SK-N-SH (cell line): ENCODE measurements around the gene SCAPER. TPM values are rescaled to one million over a fixed set of nuclear protein-coding genes. Genes with fewer than 3 reads are reported as not detected.
"Not testable (repeated sequence)": the region's sequence is repeated elsewhere in the genome, so short reads cannot be mapped to it uniquely, and the experiment has no call there.

ENCODE experiments used
- CTCF ChIA-PET: fragments of 300-600, 350-600 bp; formaldehyde crosslinking; extraction: SDS; loops from one replicate; lab custom pipeline; 2021; lab: Yijun Ruan, JAX
- POLR2A ChIA-PET: fragments of 350-600 bp; sonication (Branson Sonifier 250); formaldehyde crosslinking; extraction: SDS; loops from one replicate; lab custom pipeline; 2020; ENCODE audit warnings: antibody characterized with exemption, inconsistent platforms; lab: Yijun Ruan, JAX
- DNase-seq: peaks from one replicate; pipeline ENCODE4 v3.0.0; 2012
- H2AFZ ChIP-seq: fragments of 200-600 bp; sonication (generic); 2 replicates; pipeline ENCODE4 v1.8.1; 2016; ENCODE audit warnings: antibody characterized with exemption, mild to moderate bottlenecking, low read depth
- H3F3A ChIP-seq: fragments of 200-600 bp; sonication (generic); replicated peaks from 2 replicates; pipeline ENCODE3; 2016; ENCODE audit warnings: antibody characterized with exemption, mild to moderate bottlenecking; ENCODE audit not compliant: insufficient read depth
- H3K27ac ChIP-seq, 2 experiments: fragments of 200-500 bp in 1 of 2; fragments of 200-600 bp in 1 of 2; sonication (Bioruptor generic) in 1 of 2; sonication (generic), shearing (Covaris generic) in 1 of 2; 2 replicates each; pipeline versions ENCODE4 v1.5.1 to v1.6.1; 2014 to 2016; ENCODE audit warnings: low read depth in 2 of 2, inconsistent platforms in 1 of 2, low read length in 1 of 2, mild to moderate bottlenecking in 1 of 2, mixed read lengths in 1 of 2
- H3K27me3 ChIP-seq: fragments of 200-600 bp; sonication (generic), shearing (Covaris generic); 2 replicates; pipeline ENCODE4 v1.6.1; 2016; ENCODE audit warnings: mixed run types; ENCODE audit not compliant: insufficient read depth
- H3K36me3 ChIP-seq, 2 experiments: fragments of 200-500 bp in 1 of 2; fragments of 200-600 bp in 1 of 2; sonication (Bioruptor generic) in 1 of 2; sonication (generic) in 1 of 2; replicated peaks in 1 of 2; 2 replicates each; pipeline versions ENCODE3 to v1.5.1; 2014 to 2016; ENCODE audit warnings: low read length in 1 of 2, mild to moderate bottlenecking in 1 of 2; ENCODE audit not compliant: insufficient read depth in 2 of 2, control insufficient read depth in 1 of 2
- H3K4me1 ChIP-seq, 2 experiments: fragments of 200-500 bp in 1 of 2; fragments of 200-600 bp in 1 of 2; sonication (Bioruptor generic) in 1 of 2; sonication (generic), shearing (Covaris generic) in 1 of 2; 2 replicates each; pipeline versions ENCODE4 v1.5.1 to v1.6.1; 2014 to 2016; ENCODE audit warnings: low read depth in 1 of 2, low read length in 1 of 2, mixed run types in 1 of 2; ENCODE audit not compliant: insufficient read depth in 2 of 2, control insufficient read depth in 1 of 2
- H3K4me2 ChIP-seq: fragments of 200-600 bp; sonication (generic), shearing (Covaris generic); 2 replicates; pipeline ENCODE4 v1.6.1; 2017; ENCODE audit warnings: mixed run types
- H3K4me3 ChIP-seq, 2 experiments: fragments of 200-500 bp in 1 of 2; fragments of 200-600 bp in 1 of 2; sonication (Bioruptor generic) in 1 of 2; sonication (generic), shearing (Covaris generic) in 1 of 2; 2 replicates each; pipeline versions ENCODE4 v1.5.1 to v1.8.1; 2014 to 2016; ENCODE audit warnings: low read depth in 2 of 2, inconsistent platforms in 1 of 2, low read length in 1 of 2, mild to moderate bottlenecking in 1 of 2, mixed read lengths in 1 of 2, moderate library complexity in 1 of 2
- H3K79me2 ChIP-seq: fragments of 200-600 bp; sonication (generic); 2 replicates; pipeline ENCODE4 v1.8.1; 2017; ENCODE audit warnings: mild to moderate bottlenecking; ENCODE audit not compliant: insufficient read depth
- H3K9ac ChIP-seq: fragments of 200-600 bp; sonication (generic); 2 replicates; pipeline ENCODE4 v1.6.1; 2017; ENCODE audit warnings: mixed run types
- H3K9me2 ChIP-seq: fragments of 200-600 bp; sonication (generic); 2 replicates; pipeline ENCODE4 v1.6.1; 2017; ENCODE audit warnings: mixed run types
- H3K9me3 ChIP-seq: fragments of 200-600 bp; sonication (generic); 2 replicates; pipeline ENCODE4 v1.6.1; 2017; ENCODE audit warnings: mixed run types, mild to moderate bottlenecking, moderate library complexity
- H4K20me1 ChIP-seq: fragments of 200-600 bp; sonication (generic); 2 replicates; pipeline ENCODE4 v1.6.1; 2017; ENCODE audit warnings: mild to moderate bottlenecking, mixed run types; ENCODE audit not compliant: insufficient read depth
- WGBS: methylation state at CpG from one replicate; pipeline ENCODE4 v1.1.6; 2017; ENCODE audit warnings: low lambda C conversion rate; 5-methylcytosine and 5-hydroxymethylcytosine counted together
- polyA plus RNA-seq, 3 experiments: library from polyadenylated mRNA; depleted of rRNA; stranded (reverse); fragments of >200 nt; gene quantifications; 2 replicates each; pipeline ENCODE4 v1.2.3, GENCODE V29; 2012
- small RNA-seq, 7 experiments: library from RNA; depleted of rRNA; stranded (forward); fragments of <200 nt; gene quantifications; one replicate each; pipeline ENCODE3, GENCODE V24; 2012

SCAPER gene
- polyA plus RNA-seq, 1 of the 3 experiments (the other 2 are of a cell fraction) = 1.8 TPM

DNA sequence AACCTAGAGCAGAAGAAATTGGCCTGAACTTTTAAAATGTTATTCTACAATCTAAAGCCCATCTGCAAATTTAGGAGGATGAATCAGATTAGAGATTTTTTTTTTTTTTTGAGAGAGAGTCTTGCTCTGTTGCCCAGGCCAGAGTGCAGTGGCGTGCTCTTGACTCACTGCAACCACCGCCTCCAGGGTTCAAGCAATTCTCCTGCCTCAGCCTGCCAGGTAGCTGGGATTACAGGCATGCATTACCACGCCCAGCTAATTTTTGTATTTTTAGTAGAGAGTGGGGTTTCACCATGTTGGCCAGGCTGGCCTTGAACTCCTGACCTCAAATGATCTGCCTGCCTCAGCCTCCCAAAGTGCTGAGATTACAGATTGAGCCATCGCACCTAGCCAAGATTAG is 607.2 kb downstream of the SCAPER start:
- H3K9me2 ChIP-seq, H3K4me1 ChIP-seq, POLR2A ChIA-PET, H3K27me3 ChIP-seq, H3K9me3 ChIP-seq, DNase-seq, H3K36me3 ChIP-seq, H2AFZ ChIP-seq, H3K9ac ChIP-seq, H3K4me3 ChIP-seq, H3K4me2 ChIP-seq, H3K27ac ChIP-seq: not testable (repeated sequence)
- CTCF ChIA-PET = interaction anchor here (1.0 kb wide), 2 partner anchors 107 to 498 kb away, joined by 3 to 4 read pairs; no protein-coding TSS in a partner anchor
- Histone ChIP-seq H3K79me2 (peaks cover 95% of the 10 kb centered on the region), H3F3A (peaks cover 15% of the 10 kb centered on the region), H4K20me1 (peaks cover 56% of the 10 kb centered on the region)
- 100% methylated on average over 4 of the region's 4 CpGs for WGBS

Small RNA genes within 50 kb of the gene (small RNA-seq; reads per million reads assigned to genes)
- 0 reads per million in 7 experiments for gene AC090751.1
- gene MIR3713 = 0 reads per million in 7 experiments

Other genes starting within 250 kb of the SCAPER start
- gene RCN2, start 26.4 kb upstream of the SCAPER start, polyA plus RNA-seq (2012; rRNA removed) = 78.6 and 94.1 TPM in 2 replicates
- 0.69 and 1.1 TPM in 2 replicates for gene PSTPIP1, start 89.8 kb upstream of the SCAPER start, polyA plus RNA-seq (2012; rRNA removed)
- 409 and 600 TPM in 2 replicates for gene TSPAN3, start 165.8 kb upstream of the SCAPER start, polyA plus RNA-seq (2012; rRNA removed)